HG03520 (cell line): ENCODE data around the gene ADARB2.

Experiments used
- ATAC-seq: cut with Tn5 transposase; IDR thresholded peaks from one replicate; pipeline ENCODE4 v1.9.1; 2021; ENCODE audit warnings: mild to moderate bottlenecking, moderate library complexity; ENCODE audit not compliant: unreplicated experiment

ADARB2 gene

GRCh38 chr10:1155791-1156615, 581.3 kb downstream of the ADARB2 start:
- ATAC-seq, result no peak

GRCh38 chr10:1154531-1155295, 582.6 kb downstream of the ADARB2 start:
- ATAC-seq, result no peak

GRCh38 chr10:1153805-1154351, 583.4 kb downstream of the ADARB2 start:
- ATAC-seq, result no peak

GRCh38 chr10:1153251-1153763, 584.0 kb downstream of the ADARB2 start:
- no peak for ATAC-seq

- no peak for ATAC-seq
These were observed 584.7 kb downstream of the ADARB2 start for GRCh38 chr10:1152386-1153250.

- no peak for ATAC-seq
These were observed 586.0 kb downstream of the ADARB2 start for GRCh38 chr10:1151076-1152033.

- no peak for ATAC-seq
These were observed 586.7 kb downstream of the ADARB2 start for GRCh38 chr10:1150638-1150955.

- ATAC-seq, result no peak
These were observed 587.3 kb downstream of the ADARB2 start for GRCh38 chr10:1149793-1150637.

GRCh38 chr10:1148855-1149605, 588.3 kb downstream of the ADARB2 start:
- ATAC-seq, result no peak

GRCh38 chr10:1147810-1148209, 589.5 kb downstream of the ADARB2 start:
- no peak for ATAC-seq

- no peak for ATAC-seq
These were observed 594.7 kb downstream of the ADARB2 start for GRCh38 chr10:1142596-1142995.

- no peak for ATAC-seq
These were observed 595.6 kb downstream of the ADARB2 start for GRCh38 chr10:1141701-1142100.

GRCh38 chr10:1141261-1141660, 596.1 kb downstream of the ADARB2 start:
- no peak for ATAC-seq

- ATAC-seq, result no peak
These were observed 598.8 kb downstream of the ADARB2 start for GRCh38 chr10:1138529-1138928.

GRCh38 chr10:1137499-1138163, 599.7 kb downstream of the ADARB2 start:
- ATAC-seq, result no peak

- ATAC-seq, result no peak
These were observed 601.1 kb downstream of the ADARB2 start for GRCh38 chr10:1136268-1136667.

GRCh38 chr10:1134156-1134555, 603.2 kb downstream of the ADARB2 start:
- no peak for ATAC-seq
